ENCODE data around the gene BTG3.

Gene BTG3

DNA sequence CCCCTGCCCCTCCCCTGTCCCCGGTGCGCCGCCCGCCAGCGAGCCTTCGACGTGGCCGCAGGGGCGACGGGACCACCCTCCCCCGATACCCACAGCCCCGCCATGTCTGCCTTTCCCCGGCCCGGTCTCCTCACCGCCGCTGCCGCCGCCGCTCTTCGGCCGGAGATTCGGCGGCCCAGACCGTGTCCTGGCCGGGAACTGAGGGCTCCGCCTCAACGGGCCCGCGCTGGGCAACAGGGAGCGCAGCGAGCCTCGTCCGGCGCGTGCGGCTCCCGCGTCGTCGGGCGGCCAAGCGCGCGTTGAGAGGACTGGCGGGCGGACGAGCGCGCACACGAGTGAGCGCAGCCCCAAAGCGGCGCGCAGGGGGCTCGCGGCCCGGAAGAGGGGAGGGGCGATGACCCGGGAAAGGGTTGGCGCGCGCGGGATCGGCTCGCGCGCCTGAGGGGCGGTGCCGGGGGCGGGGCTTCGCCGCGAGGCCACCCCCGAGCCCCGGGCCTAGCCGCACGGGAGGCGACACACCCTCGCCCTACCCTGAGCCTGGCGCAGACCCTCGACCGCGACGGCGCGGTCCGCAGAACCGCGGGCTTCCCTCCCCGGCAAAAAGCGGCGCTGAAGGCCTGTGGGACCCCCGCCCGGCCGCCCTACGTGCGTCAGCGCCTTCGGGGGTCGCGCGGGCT is at the start of gene BTG3:
BTG3 (minus strand) TSS at position 337 of the 677 bp plus-strand sequence. CDS start 3,757 bp downstream, outside the sequence.
- no peaks in the 10 kb centered on the region for H3K36me3 Mint-ChIP-seq
- peak within 1 kb of the TSS; percentile 91 for H3K4me3 Mint-ChIP-seq
- H3K27ac Mint-ChIP-seq, result peak within 1 kb of the TSS; percentile 74
- H3K4me1 Mint-ChIP-seq, result peaks cover 13% of the 10 kb centered on the region
- H3K27me3 Mint-ChIP-seq, result no peaks in the 10 kb centered on the region
- ATAC-seq, result peak; percentile 95
- H3K9me3 Mint-ChIP-seq, result no peaks in the 10 kb centered on the region

- no peaks in the 10 kb centered on the region for H3K9me3 Mint-ChIP-seq
- no peaks in the 10 kb centered on the region for H3K36me3 Mint-ChIP-seq
- H3K27me3 Mint-ChIP-seq, result peaks cover 27% of the 10 kb centered on the region
- ATAC-seq, result no peak
- no peak overlapping the region for H3K4me3 Mint-ChIP-seq
- no peaks in the 10 kb centered on the region for H3K4me1 Mint-ChIP-seq
- H3K27ac Mint-ChIP-seq, result no peak overlapping the region
Observed at GRCh38 chr21:17660862-17661261, 48.2 kb upstream of the BTG3 start.

DNA sequence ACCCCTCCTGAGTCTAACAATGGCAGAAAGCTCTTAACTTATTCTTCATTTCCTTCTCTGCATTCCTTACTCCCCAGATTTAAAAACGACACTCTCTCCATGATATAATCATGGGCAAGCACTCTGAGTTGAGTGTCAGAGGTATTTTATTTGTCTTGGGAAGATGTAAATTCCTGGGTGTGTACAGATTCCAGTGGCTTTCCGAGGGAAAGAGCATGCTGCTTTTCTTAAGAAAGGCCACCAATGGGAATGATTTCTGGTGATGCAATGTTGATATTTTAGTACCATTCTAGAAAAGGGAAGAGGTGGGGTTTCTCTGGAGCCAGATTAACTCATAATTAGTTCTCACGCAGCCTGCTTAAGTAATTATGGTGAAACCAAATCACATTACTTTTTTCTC is 47.8 kb upstream of the BTG3 start:
- ATAC-seq, result no peak
- Mint-ChIP-seq H3K9me3 (no peaks in the 10 kb centered on the region), H3K27me3 (peaks cover 32% of the 10 kb centered on the region), H3K36me3 (no peaks in the 10 kb centered on the region), H3K4me3 (no peak overlapping the region), H3K27ac (no peak overlapping the region), H3K4me1 (no peaks in the 10 kb centered on the region)

DNA sequence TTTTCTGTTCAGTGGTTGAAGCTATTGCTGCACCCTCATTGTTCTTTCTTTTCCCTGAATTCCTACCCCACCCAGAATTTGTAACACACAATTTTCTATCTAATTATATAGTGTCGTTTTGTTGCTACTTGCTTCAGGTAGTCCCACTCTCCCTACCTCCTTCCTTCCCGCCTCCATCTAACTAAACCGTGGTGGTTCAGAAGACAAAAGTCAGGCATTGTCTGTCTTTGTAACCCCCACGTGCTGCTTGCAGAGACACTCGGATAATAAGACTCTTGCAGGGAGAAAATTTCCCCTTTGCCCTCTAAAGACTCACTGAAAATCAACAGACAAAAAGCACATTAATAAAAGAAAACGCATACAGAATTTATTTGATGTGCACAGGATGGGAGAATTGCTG is 46.2 kb upstream of the BTG3 start:
- H3K36me3 Mint-ChIP-seq, result no peaks in the 10 kb centered on the region
- no peaks in the 10 kb centered on the region for H3K4me1 Mint-ChIP-seq
- ATAC-seq, result no peak
- H3K4me3 Mint-ChIP-seq, result no peak overlapping the region
- H3K9me3 Mint-ChIP-seq, result no peaks in the 10 kb centered on the region
- H3K27ac Mint-ChIP-seq, result no peak overlapping the region
- peaks cover 47% of the 10 kb centered on the region for H3K27me3 Mint-ChIP-seq

- no peak overlapping the region for H3K4me3 Mint-ChIP-seq
- H3K27me3 Mint-ChIP-seq, result peaks cover 37% of the 10 kb centered on the region
- H3K9me3 Mint-ChIP-seq, result peaks cover 7% of the 10 kb centered on the region
- ATAC-seq, result no peak
- H3K4me1 Mint-ChIP-seq, result no peaks in the 10 kb centered on the region
- no peak overlapping the region for H3K27ac Mint-ChIP-seq
- peaks cover 6% of the 10 kb centered on the region for H3K36me3 Mint-ChIP-seq
Observed at GRCh38 chr21:17651526-17651925, 38.8 kb upstream of the BTG3 start.

GRCh38 chr21:17650292-17650691 is 37.6 kb upstream of the BTG3 start:
- Mint-ChIP-seq H3K36me3 (peaks cover 6% of the 10 kb centered on the region), H3K27me3 (peaks cover 27% of the 10 kb centered on the region), H3K4me1 (no peaks in the 10 kb centered on the region), H3K4me3 (no peak overlapping the region), H3K27ac (no peak overlapping the region), H3K9me3 (peaks cover 7% of the 10 kb centered on the region)
- ATAC-seq, result no peak

- H3K36me3 Mint-ChIP-seq, result peaks cover 6% of the 10 kb centered on the region
- no peaks in the 10 kb centered on the region for H3K4me1 Mint-ChIP-seq
- ATAC-seq, result no peak
- H3K27ac Mint-ChIP-seq, result no peak overlapping the region
- H3K9me3 Mint-ChIP-seq, result peaks cover 4% of the 10 kb centered on the region
- H3K4me3 Mint-ChIP-seq, result no peak overlapping the region
- peaks cover 12% of the 10 kb centered on the region for H3K27me3 Mint-ChIP-seq
Observed at GRCh38 chr21:17646790-17647189, 34.1 kb upstream of the BTG3 start.

DNA sequence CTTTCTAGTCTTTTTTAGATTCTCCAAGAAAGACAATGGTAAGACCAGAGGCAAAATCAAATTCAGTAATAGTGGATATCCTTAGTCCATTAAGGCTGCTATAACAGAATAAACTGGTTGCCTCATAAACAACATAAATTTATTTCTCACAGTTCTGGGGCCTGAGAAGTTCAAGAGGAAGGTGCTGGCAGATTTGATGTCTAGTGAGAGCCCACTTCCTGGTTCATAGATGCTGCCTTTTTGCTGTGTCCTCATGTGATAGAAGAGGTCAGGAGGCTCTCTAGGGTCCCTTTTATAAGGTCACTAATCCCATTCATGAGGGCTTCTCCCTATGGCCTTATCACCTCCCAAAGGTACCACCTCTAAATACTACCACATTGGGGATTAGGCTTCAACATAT is 31.5 kb upstream of the BTG3 start:
- Mint-ChIP-seq H3K27ac (no peak overlapping the region), H3K27me3 (peaks cover 10% of the 10 kb centered on the region), H3K4me3 (no peak overlapping the region), H3K4me1 (no peaks in the 10 kb centered on the region), H3K9me3 (peaks cover 9% of the 10 kb centered on the region), H3K36me3 (peaks cover 11% of the 10 kb centered on the region)
- ATAC-seq, result no peak

DNA sequence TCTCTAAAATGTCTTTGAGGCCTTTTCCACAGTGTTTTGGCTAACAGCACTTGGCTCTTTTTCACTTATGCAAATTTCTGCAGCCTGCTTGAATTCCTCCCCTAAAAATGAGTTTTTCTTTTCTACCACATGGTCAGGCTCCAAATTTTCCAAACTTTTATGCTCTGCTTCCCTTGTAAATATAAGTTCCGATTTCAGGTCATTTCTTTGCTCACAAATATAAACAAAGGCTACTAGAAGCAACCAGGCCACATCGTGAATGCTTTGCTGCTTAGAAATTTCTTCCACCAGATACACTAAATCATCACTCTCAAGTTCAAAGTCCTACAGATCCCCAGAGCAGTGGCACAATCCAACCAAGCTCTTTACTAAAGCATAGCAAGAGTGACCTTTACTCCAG is 28.1 kb upstream of the BTG3 start:
- no peak overlapping the region for H3K27ac Mint-ChIP-seq

DNA sequence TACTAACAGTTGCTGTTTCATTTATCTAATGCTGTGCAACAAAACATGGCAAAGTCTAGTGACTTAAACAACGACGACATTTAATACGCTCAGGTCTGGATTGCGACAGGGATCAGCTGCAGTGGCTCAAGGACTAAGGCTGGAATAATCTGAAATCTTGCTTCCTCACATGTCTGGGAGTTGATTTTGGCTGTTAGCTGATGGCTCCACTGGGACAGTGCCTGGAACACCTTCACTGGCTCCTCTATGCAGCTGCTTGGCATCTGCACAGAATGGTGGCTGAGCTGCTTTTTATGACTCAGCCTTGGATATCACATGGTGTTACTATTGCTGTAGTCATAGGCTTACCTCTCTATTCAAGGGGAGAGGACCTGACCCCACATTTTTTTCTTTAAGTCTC is 24.0 kb upstream of the BTG3 start:
- Mint-ChIP-seq H3K36me3 (peaks cover 5% of the 10 kb centered on the region), H3K4me1 (no peaks in the 10 kb centered on the region), H3K9me3 (peaks cover 5% of the 10 kb centered on the region), H3K27ac (no peak overlapping the region), H3K27me3 (no peaks in the 10 kb centered on the region), H3K4me3 (no peak overlapping the region)
- no peak for ATAC-seq

More for the DNA sequence above, 28.1 kb upstream of the BTG3 start:
- peaks cover 5% of the 10 kb centered on the region for H3K36me3 Mint-ChIP-seq
- peaks cover 5% of the 10 kb centered on the region for H3K9me3 Mint-ChIP-seq
- no peak overlapping the region for H3K4me3 Mint-ChIP-seq
- ATAC-seq, result no peak
- H3K4me1 Mint-ChIP-seq, result no peaks in the 10 kb centered on the region
- H3K27me3 Mint-ChIP-seq, result no peaks in the 10 kb centered on the region

DNA sequence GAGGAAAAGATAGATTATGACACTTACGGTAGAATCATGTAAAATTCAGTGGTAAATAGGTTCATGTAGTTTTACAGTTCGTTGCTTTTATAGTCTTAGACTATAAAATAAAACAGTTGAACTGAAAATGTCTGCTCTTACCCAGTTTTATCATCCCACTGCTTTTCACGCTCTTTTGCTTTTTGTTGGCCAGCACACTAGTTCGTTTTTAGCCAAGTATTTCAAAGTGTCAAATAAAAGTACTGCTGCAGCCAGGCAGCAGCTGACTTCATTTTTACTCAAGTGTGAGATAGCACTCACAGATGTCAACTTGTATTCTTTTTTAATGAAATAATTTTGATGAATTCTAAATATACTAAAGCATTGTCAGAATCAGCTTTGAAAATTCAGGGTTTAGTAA is 18.5 kb upstream of the BTG3 start:
- peaks cover 12% of the 10 kb centered on the region for H3K27me3 Mint-ChIP-seq
- no peaks in the 10 kb centered on the region for H3K36me3 Mint-ChIP-seq
- no peaks in the 10 kb centered on the region for H3K9me3 Mint-ChIP-seq
- no peak overlapping the region for H3K4me3 Mint-ChIP-seq
- H3K27ac Mint-ChIP-seq, result no peak overlapping the region
- H3K4me1 Mint-ChIP-seq, result peaks cover 7% of the 10 kb centered on the region
- no peak for ATAC-seq

DNA sequence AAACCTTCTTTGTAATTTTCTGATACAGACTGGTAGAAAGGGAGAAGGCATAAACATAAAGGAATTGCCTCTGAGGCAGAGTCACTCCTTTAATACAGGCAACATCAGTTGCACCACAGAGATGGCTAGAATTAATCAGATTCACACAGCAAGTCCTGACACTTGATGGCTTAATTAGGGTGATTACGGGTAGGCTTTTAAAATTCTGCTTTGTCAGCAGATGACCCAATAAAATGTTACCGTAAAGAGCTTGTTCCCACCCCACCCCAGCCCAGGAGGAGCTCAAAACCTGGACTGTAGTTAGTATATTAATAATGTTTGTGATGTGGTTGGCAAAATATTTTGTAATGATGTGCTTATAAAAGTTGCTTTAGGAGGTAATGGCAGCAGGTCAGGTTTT is 9.3 kb upstream of the BTG3 start:
- H3K27me3 Mint-ChIP-seq, result peaks cover 15% of the 10 kb centered on the region

GRCh38 chr21:17616831-17617230 is 4.1 kb upstream of the BTG3 start:
- no peaks in the 10 kb centered on the region for H3K9me3 Mint-ChIP-seq
- H3K36me3 Mint-ChIP-seq, result no peaks in the 10 kb centered on the region
- H3K27ac Mint-ChIP-seq, result no peak overlapping the region
- ATAC-seq, result no peak
- H3K27me3 Mint-ChIP-seq, result no peaks in the 10 kb centered on the region
- peaks cover under 1% of the 10 kb centered on the region for H3K4me1 Mint-ChIP-seq
- H3K4me3 Mint-ChIP-seq, result no peak overlapping the region

More for the DNA sequence above, 9.3 kb upstream of the BTG3 start:
- Mint-ChIP-seq H3K27ac (no peak overlapping the region), H3K9me3 (no peaks in the 10 kb centered on the region), H3K4me3 (no peak overlapping the region), H3K4me1 (no peaks in the 10 kb centered on the region), H3K36me3 (no peaks in the 10 kb centered on the region)
- no peak for ATAC-seq

DNA sequence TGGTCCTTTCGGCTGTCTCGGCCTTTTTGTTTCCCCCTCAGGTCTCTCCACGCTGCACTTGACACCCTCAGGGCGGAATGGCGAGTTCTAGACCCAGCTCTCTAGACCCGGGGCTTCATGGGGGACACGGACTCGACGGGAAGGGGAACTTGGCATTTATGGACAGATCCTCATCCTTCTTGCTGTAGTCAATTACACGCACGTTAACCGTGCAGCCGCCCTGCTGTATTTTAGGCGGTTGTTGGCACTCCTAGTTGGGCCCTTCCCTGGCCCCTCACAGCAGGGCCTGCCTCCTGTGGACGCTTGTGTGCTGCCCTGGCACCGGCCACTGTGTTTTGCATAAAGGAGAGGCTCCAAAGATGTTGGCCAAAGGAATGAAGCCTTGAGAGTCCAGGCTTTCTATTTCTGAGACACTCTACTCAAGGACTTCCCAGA is 558 bp upstream of the BTG3 start:
- Mint-ChIP-seq H3K36me3 (no peaks in the 10 kb centered on the region), H3K4me1 (peaks cover 13% of the 10 kb centered on the region), H3K27ac (peak overlapping the region; percentile 57), H3K27me3 (no peaks in the 10 kb centered on the region), H3K4me3 (peak overlapping the region; percentile 91), H3K9me3 (no peaks in the 10 kb centered on the region)
- peak; percentile 1 for ATAC-seq

DNA sequence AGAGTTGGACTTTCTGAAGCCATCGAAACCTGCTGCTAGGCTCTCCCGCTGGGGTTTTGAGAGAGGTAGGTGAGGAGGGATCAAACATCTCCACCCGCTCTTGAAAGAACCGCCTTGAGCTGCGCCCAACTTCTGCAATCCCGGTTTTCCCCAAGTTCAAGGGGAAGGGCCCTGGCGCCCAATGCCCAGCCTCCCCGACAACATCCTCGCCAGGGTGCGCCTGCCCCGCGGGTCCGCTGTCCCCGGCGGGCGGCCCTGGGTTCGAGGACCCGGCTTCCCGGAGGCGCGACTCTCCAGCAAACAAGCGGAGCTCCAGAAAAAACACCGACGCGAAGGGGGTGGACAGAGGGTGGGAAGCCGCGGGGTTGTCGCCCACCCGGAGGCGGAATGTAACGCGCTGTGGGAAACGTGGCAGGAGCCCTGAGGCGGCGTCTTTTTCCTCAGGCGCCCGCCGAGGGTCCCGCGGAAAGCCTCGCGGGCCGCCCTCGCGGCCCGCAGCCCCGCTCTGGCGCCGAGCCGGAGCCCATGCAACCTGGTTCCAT is 607 bp downstream of the BTG3 start:
- H3K9me3 Mint-ChIP-seq, result no peaks in the 10 kb centered on the region
- peak; percentile 2 for ATAC-seq
- peak overlapping the region; percentile 74 for H3K27ac Mint-ChIP-seq
- H3K4me3 Mint-ChIP-seq, result peak overlapping the region; percentile 91
- peaks cover 13% of the 10 kb centered on the region for H3K4me1 Mint-ChIP-seq
- no peaks in the 10 kb centered on the region for H3K36me3 Mint-ChIP-seq
- H3K27me3 Mint-ChIP-seq, result no peaks in the 10 kb centered on the region

DNA sequence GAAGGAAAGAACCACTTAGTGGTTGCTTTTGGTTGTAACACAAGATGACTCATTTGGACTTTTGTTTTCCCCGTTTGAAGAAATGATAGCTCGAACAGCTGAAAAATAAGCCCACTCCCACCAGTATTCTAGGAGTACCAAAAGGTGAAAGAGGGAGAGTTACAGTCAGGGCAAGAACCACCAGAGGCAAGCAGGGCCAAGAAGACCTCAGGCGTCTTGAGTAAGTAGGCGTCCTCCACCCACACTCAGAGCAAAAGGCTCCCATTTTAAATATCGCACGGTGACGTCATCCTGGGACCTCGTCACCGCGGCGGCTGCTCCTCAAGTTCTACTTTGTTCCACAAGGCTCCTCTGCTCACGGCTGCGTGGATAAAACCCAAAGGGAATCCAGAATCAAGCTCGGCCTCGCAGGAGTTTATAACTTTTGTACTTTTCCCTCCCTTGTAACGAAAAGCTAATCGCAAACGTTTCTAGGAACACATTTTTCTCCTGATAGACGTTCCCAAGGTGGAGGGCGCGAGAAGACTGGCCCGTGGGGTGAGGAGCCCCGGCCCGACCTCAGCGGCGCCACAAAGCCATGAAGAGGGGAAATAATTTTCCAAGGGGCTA is 1.2 kb downstream of the BTG3 start:
- peak; percentile 52 for ATAC-seq
- H3K27me3 Mint-ChIP-seq, result no peaks in the 10 kb centered on the region
- H3K27ac Mint-ChIP-seq, result peak overlapping the region; percentile 74
- no peaks in the 10 kb centered on the region for H3K9me3 Mint-ChIP-seq
- H3K4me1 Mint-ChIP-seq, result peaks cover 13% of the 10 kb centered on the region
- H3K4me3 Mint-ChIP-seq, result peak overlapping the region; percentile 91
- H3K36me3 Mint-ChIP-seq, result no peaks in the 10 kb centered on the region
